HepG2 (cell line): ENCODE measurements around the gene TXNDC9. TPM values are rescaled to one million over a fixed set of nuclear protein-coding genes. Genes with fewer than 3 reads are reported as not detected.
A peak's percentile ranks its signal among the peaks of the same experiment; 100 is the strongest.

Source experiments
- ATAC-seq: fragments of 200-7000 bp; cut with Tn5 transposase; 3 replicates; pipeline ENCODE4 v1.9.1; 2020; ENCODE audit warnings: mild to moderate bottlenecking, moderate library complexity
- BruUV-seq: library from RNA; stranded (reverse); fragments of 400-500 nt; replicated peaks from 2 replicates; lab custom pipeline; 2021; lab: Mats Ljungman, UMichigan
- CTCF ChIA-PET: fragments of 300-600 bp; formaldehyde crosslinking; extraction: SDS; loops from one replicate; lab custom pipeline; 2021; ENCODE audit warnings: low total read pairs, inconsistent platforms, low intra/inter-chr PET ratio; lab: Yijun Ruan, JAX
- POLR2A ChIA-PET: fragments of 350-600 bp; sonication (Branson Sonifier 250); formaldehyde crosslinking; loops from one replicate; lab custom pipeline; 2020; ENCODE audit warnings: antibody characterized with exemption, inconsistent platforms; lab: Yijun Ruan, JAX
- DNase-seq: peaks from one replicate; pipeline ENCODE4 v3.0.0-alpha.2; 2015; ENCODE audit warnings: low spot score
- FAIRE-seq: peaks from 3 replicates; lab custom pipeline; 2011; peaks lifted over from hg19 to GRCh38; lab: Jason Lieb, UNC
- H2AFZ ChIP-seq: one replicate; pipeline ENCODE4 v1.6.1; 2011; ENCODE audit warnings: low read length, inconsistent platforms
- H3K27ac ChIP-seq: fragments of 300-600 bp; 3 replicates; pipeline ENCODE4 v1.8.0; 2011; ENCODE audit warnings: mixed run types, mild to moderate bottlenecking, mixed read lengths, low read length, inconsistent platforms; ENCODE audit not compliant: insufficient read depth; ENCODE audit errors: extremely low read length
- H3K27me3 ChIP-seq, 2 experiments: fragments of 200-600 bp in 1 of 2; 2 replicates in 1 of 2; 3 replicates in 1 of 2; pipeline versions ENCODE4 v1.6.0 to v1.8.0; 2011; ENCODE audit warnings: low read length in 2 of 2, mild to moderate bottlenecking in 2 of 2, moderate library complexity in 2 of 2, inconsistent platforms in 1 of 2; ENCODE audit not compliant: insufficient read depth in 2 of 2, control insufficient read depth in 1 of 2
- H3K36me3 ChIP-seq, 2 experiments: fragments of 200-600 bp in 1 of 2; replicated peaks in 1 of 2; 2 replicates in 1 of 2; 3 replicates in 1 of 2; pipeline versions ENCODE4 v1.5.1 to v1.8.0; 2011; ENCODE audit warnings: low read length in 2 of 2, inconsistent platforms in 1 of 2; ENCODE audit not compliant: insufficient read depth in 2 of 2, control insufficient read depth in 1 of 2
- H3K4me1 ChIP-seq: 2 replicates; pipeline ENCODE4 v1.5.1; 2012; ENCODE audit warnings: low read length, inconsistent platforms; ENCODE audit not compliant: insufficient read depth
- H3K4me2 ChIP-seq: 2 replicates; pipeline ENCODE4 v1.6.0; 2011; ENCODE audit warnings: low read depth, low read length, inconsistent platforms
- H3K4me3 ChIP-seq, 3 experiments: fragments of 200-600 bp in 1 of 3; sonication (generic), shearing (Covaris generic) in 1 of 3; replicated peaks in 1 of 3; 2 replicates each; pipeline ENCODE4 v1.5.1; 2011 to 2016; ENCODE audit warnings: low read length in 3 of 3, inconsistent platforms in 2 of 3, low read depth in 2 of 3, mild to moderate bottlenecking in 2 of 3, control low read depth in 1 of 3, mixed read lengths in 1 of 3; ENCODE audit not compliant: insufficient read depth in 1 of 3
- H3K79me2 ChIP-seq: one replicate; pipeline ENCODE4 v1.6.1; 2011; ENCODE audit warnings: low read length, inconsistent platforms; ENCODE audit not compliant: insufficient read depth
- H3K9ac ChIP-seq: 2 replicates; pipeline ENCODE4 v1.6.0; 2011; ENCODE audit warnings: mild to moderate bottlenecking, low read depth, low read length, inconsistent platforms; ENCODE audit not compliant: insufficient read depth
- H3K9me3 ChIP-seq: 2 replicates; pipeline ENCODE4 v1.5.1; 2012; ENCODE audit warnings: mild to moderate bottlenecking, low read length
- H4K20me1 ChIP-seq: 2 replicates; pipeline ENCODE4 v1.6.0; 2011; ENCODE audit warnings: inconsistent platforms, mild to moderate bottlenecking, low read length, moderate library complexity; ENCODE audit not compliant: insufficient read depth
- ADNP ChIP-seq: sonication (generic); formaldehyde crosslinking; IDR thresholded peaks from 2 replicates; pipeline ENCODE4 v1.4.0; 2020; ENCODE audit warnings: missing genetic modification reagents
- ARID4A ChIP-seq: sonication (generic); formaldehyde crosslinking; IDR thresholded peaks from 2 replicates; pipeline ENCODE4 v1.5.0; 2020; ENCODE audit warnings: mild to moderate bottlenecking, missing genetic modification reagents, borderline replicate concordance
- FOXP1 ChIP-seq, 2 experiments: fragments of 450-650 bp in 1 of 2; IDR thresholded peaks; 2 replicates each; pipeline ENCODE4 v1.6.1; 2017 to 2018; ENCODE audit warnings: antibody characterized with exemption in 1 of 2
- NBN ChIP-seq: fragments of 450-650 bp; conservative IDR thresholded peaks from 2 replicates; pipeline ENCODE4 v1.6.1; 2017
- RARG ChIP-seq: sonication (generic); formaldehyde crosslinking; IDR thresholded peaks from 2 replicates; pipeline ENCODE4 v1.4.0; 2020; ENCODE audit warnings: low read depth, mild to moderate bottlenecking, missing genetic modification reagents
- SMAD1 ChIP-seq: sonication (generic); formaldehyde crosslinking; IDR thresholded peaks from 2 replicates; pipeline ENCODE4 v1.4.0; 2020; ENCODE audit warnings: missing genetic modification reagents, low read depth, mild to moderate bottlenecking, borderline replicate concordance
- SRSF4 ChIP-seq: fragments of 200-400 bp; formaldehyde crosslinking; IDR thresholded peaks from one replicate; pipeline ENCODE4 v1.6.1; 2018; ENCODE audit warnings: mild to moderate bottlenecking, low read depth, low read length, moderate library complexity; ENCODE audit not compliant: poor library complexity, severe bottlenecking
- ZBTB44 ChIP-seq: sonication (generic); formaldehyde crosslinking; IDR thresholded peaks from 2 replicates; pipeline ENCODE4 v1.4.0; 2020; ENCODE audit warnings: missing genetic modification reagents
- ZNF225 ChIP-seq: sonication (generic); formaldehyde crosslinking; IDR thresholded peaks from 2 replicates; pipeline ENCODE4 v1.4.0; 2020; ENCODE audit warnings: mild to moderate bottlenecking, missing genetic modification reagents
- ZNF234 ChIP-seq: sonication (generic); formaldehyde crosslinking; conservative IDR thresholded peaks from 2 replicates; pipeline ENCODE4 v1.5.1; 2020; ENCODE audit warnings: mild to moderate bottlenecking, missing genetic modification reagents
- ZNF33B ChIP-seq: sonication (generic); formaldehyde crosslinking; IDR thresholded peaks from 2 replicates; pipeline ENCODE4 v1.5.1; 2020; ENCODE audit warnings: mild to moderate bottlenecking, missing genetic modification reagents
- ZNF577 ChIP-seq: sonication (generic); formaldehyde crosslinking; IDR thresholded peaks from 2 replicates; pipeline ENCODE4 v1.4.0; 2020; ENCODE audit warnings: mild to moderate bottlenecking, low read depth, missing genetic modification reagents, borderline replicate concordance
- ZNF761 ChIP-seq: sonication (generic); formaldehyde crosslinking; conservative IDR thresholded peaks from 2 replicates; pipeline ENCODE4 v1.4.0; 2020; ENCODE audit warnings: mild to moderate bottlenecking, missing genetic modification reagents
- WGBS: methylation state at CpG from one replicate; pipeline ENCODE4 v1.1.6; 2017; ENCODE audit warnings: low lambda C conversion rate; 5-methylcytosine and 5-hydroxymethylcytosine counted together
- in situ Hi-C: cut with HindIII; loops from 2 replicates; pipeline ENCODE4 v1.10.0; 2017; ENCODE audit warnings: low pct_unique_long_range_greater_than_20kb; ENCODE audit not compliant: extremely low pct_ligation_motif_present
- intact Hi-C: fragments of 100-400 bp; cut with micrococcal nuclease; formaldehyde crosslinking; loops from one replicate; pipeline ENCODE4 v1.10.0; 2022; ENCODE audit not compliant: unreplicated experiment
- polyA plus RNA-seq, 8 experiments: library from polyadenylated mRNA; depleted of rRNA in 3 of 8; stranded (reverse) in 7 of 8; unstranded in 1 of 8; fragments of >200 nt; fragmentation: Illumina TruSeq in 4 of 8; extraction: Trizol in 4 of 8; gene quantifications; 2 replicates each; pipeline versions ENCODE4 v1.2.1 to v1.2.3, GENCODE V29; 2011 to 2016; ENCODE audit warnings: low read depth in 4 of 8, missing spikeins in 1 of 8, mixed read lengths in 1 of 8; ENCODE audit not compliant: insufficient read depth in 1 of 8
- total RNA-seq, 5 experiments: library from RNA; depleted of rRNA; stranded (reverse); fragments of >200 nt; fragmentation: Illumina TruSeq; extraction: Trizol; gene quantifications; 2 replicates each; pipeline ENCODE4 v1.2.3, GENCODE V29; 2016; ENCODE audit warnings: low read depth in 1 of 5

The TXNDC9 gene
- total and polyA plus RNA-seq, 2 of the 13 experiments (the other 11 are each of a cell fraction or from before 2014, with no cell fraction given): 35.2 to 94.6 TPM

- ChIA-PET POLR2A (no interaction called here), CTCF (no interaction called here)
- intact Hi-C loops: no loop called here
- no peak for ATAC-seq
- Histone ChIP-seq H3K4me2 (no peak overlapping the region), H3K27ac (no peak overlapping the region), H4K20me1 (no peaks in the 10 kb centered on the region), H3K9ac (no peak overlapping the region), H3K79me2 (no peaks in the 10 kb centered on the region), H3K27me3 (no peaks in the 10 kb centered on the region), H2AFZ (no peak overlapping the region), H3K36me3 (peaks cover 21 to 83% of the 10 kb centered on the region in 2 experiments), H3K4me3 (no peak overlapping the region), H3K9me3 (no peaks in the 10 kb centered on the region), H3K4me1 (peaks cover 2% of the 10 kb centered on the region)
- TF ChIP-seq FOXP1 (IDR thresholded peaks at IDR 0.05) (peak; percentile 10; the same call in 1 of the 2 replicates), FOXP1 (CRISPR knock-in tag; IDR thresholded peaks at IDR 0.05) (no peak), ZBTB44 (CRISPR knock-in tag) (no peak), ZNF234 (CRISPR knock-in tag) (no peak)
- no peak for FAIRE-seq
- no TSS peak for BruUV-seq
- DNase-seq: no peak
- WGBS: 98% methylated on average over 7 of the region's 7 CpGs
- in situ Hi-C loops: no loop called here
Observed at GRCh38 chr2:99376254-99376864, 40.2 kb upstream of the TXNDC9 start.

GRCh38 chr2:99374747-99375146 lies 38.6 kb upstream of the TXNDC9 start:
- Histone ChIP-seq H3K4me1 (no peaks in the 10 kb centered on the region), H3K4me2 (no peak overlapping the region), H3K79me2 (no peaks in the 10 kb centered on the region), H3K9me3 (no peaks in the 10 kb centered on the region), H3K9ac (no peak overlapping the region), H3K4me3 (no peak overlapping the region), H2AFZ (no peak overlapping the region), H3K36me3 (peaks cover 17 to 77% of the 10 kb centered on the region in 2 experiments), H4K20me1 (no peaks in the 10 kb centered on the region), H3K27ac (no peak overlapping the region), H3K27me3 (no peaks in the 10 kb centered on the region)
- FAIRE-seq: no peak
- no TSS peak for BruUV-seq
- in situ Hi-C loops: no loop called here
- DNase-seq: no peak
- ChIA-PET CTCF (no interaction called here), POLR2A (no interaction called here)
- intact Hi-C loops: loop anchor here (5.0 kb wide), 1 partner anchor 37 kb away; the partner anchor contains the start of genes EIF5B and TXNDC9
- no peak for ATAC-seq
- TF ChIP-seq RARG (CRISPR knock-in tag) (no peak), SRSF4 (no peak), ZNF33B (CRISPR knock-in tag) (no peak), ZNF761 (CRISPR knock-in tag) (no peak), ZNF225 (CRISPR knock-in tag) (no peak), ADNP (CRISPR knock-in tag) (no peak), ZNF577 (no peak), SMAD1 (no peak), NBN (no peak), ARID4A (CRISPR knock-in tag) (no peak)
